ENCODE data around the gene SSR4. TPM values are rescaled to one million over a fixed set of nuclear protein-coding genes. Genes with fewer than 3 reads are reported as not detected.

Gene SSR4
- total and polyA plus RNA-seq, 10 of the 15 experiments (the other 5 are each of a cell fraction or from before 2014, with no cell fraction given), result 151 to 521 (median 310) TPM

- FAIRE-seq (no peak), DNase-seq (ENCODE audit: low read depth, low spot score) (no peak), ATAC-seq (no peak)
- Histone ChIP-seq H3K27me3 (replicated peaks in 1 of 2; ENCODE audit: control insufficient read depth in 2 of 2, insufficient read depth in 2 of 2, low read length in 1 of 2) (no peaks in the 10 kb centered on the region), H3K4me3 (no peak overlapping the region), H3K4me2 (ENCODE audit: control insufficient read depth, insufficient read depth) (no peak overlapping the region), H3K4me1 (ENCODE audit: control insufficient read depth, insufficient read depth, low read length) (peaks cover 4% of the 10 kb centered on the region; the same call in 1 of the 2 replicates), H4K20me1 (ENCODE audit: control insufficient read depth, insufficient read depth) (no peaks in the 10 kb centered on the region; the same call in 1 of the 2 replicates), H3K9me3 (replicated peaks; ENCODE audit: control insufficient read depth, insufficient read depth, low read length) (no peaks in the 10 kb centered on the region; the same call in 2 of the 3 replicates), H3K27ac (ENCODE audit: control insufficient read depth, insufficient read depth) (no peak overlapping the region), H3K9ac (ENCODE audit: control insufficient read depth, insufficient read depth, low read length) (no peak overlapping the region), H3K36me3 (ENCODE audit: control insufficient read depth in 2 of 2, insufficient read depth in 2 of 2, low read length in 1 of 2) (peaks cover 0 to 1% of the 10 kb centered on the region in 2 experiments; a peak in 2 of 4 replicates), H3K79me2 (ENCODE audit: control insufficient read depth, insufficient read depth, low read length) (peaks cover 34% of the 10 kb centered on the region), H2AFZ (ENCODE audit: control insufficient read depth, low read depth, low read length) (no peak overlapping the region)
- ChIA-PET POLR2A (no interaction called here), CTCF (no interaction called here), RAD21 (ENCODE audit: unreplicated experiment) (interaction anchor here (0.6 kb wide), 1 partner anchor 531 kb away, joined by 3 read pairs; no protein-coding TSS in a partner anchor), SMC1A (ENCODE audit: uncharacterized antibody, unreplicated experiment) (no interaction called here)
- in situ Hi-C loops (cut with MboI), result no loop called here
- TF ChIP-seq ASH2L (IDR thresholded peaks at IDR 0.05; ENCODE audit: borderline replicate concordance, low read depth) (no peak), MTA3 (IDR thresholded peaks at IDR 0.05; ENCODE audit: borderline replicate concordance, low read length) (no peak), BHLHE40 (IDR thresholded peaks at IDR 0.05; ENCODE audit: borderline replicate concordance in 1 of 2, low read depth in 2 of 2, low read length in 1 of 2) (no peak), SKIL (IDR thresholded peaks at IDR 0.05; ENCODE audit: low read depth, poor library complexity, severe bottlenecking) (no peak), MTA2 (IDR thresholded peaks at IDR 0.05; ENCODE audit: low read depth) (no peak)
- intact Hi-C loops (cut with micrococcal nuclease; ENCODE audit: unreplicated experiment), result no loop called here
- 78% methylated on average over 14 of the region's 15 CpGs for WGBS (ENCODE audit: insufficient coverage, insufficient replicate concordance, low lambda C conversion rate, missing lambda C conversion rate)
- no TSS peak for BruUV-seq (replicated peaks)
Measured at GRCh38 chrX:153797415-153798015, 3.0 kb downstream of the SSR4 start.

Data from GM12878 (cell line).